Thoracic aorta endothelial cell (primary cell): Measurements from ENCODE around the gene PNMA3. TPM values are rescaled to one million over a fixed set of nuclear protein-coding genes. Genes with fewer than 3 reads are reported as not detected.

Experiments
- small RNA-seq: library from RNA; depleted of rRNA; stranded (forward); fragments of <200 nt; gene quantifications from one replicate; pipeline ENCODE3, GENCODE V24; 2012
- total RNA-seq: library from RNA; depleted of rRNA; stranded (reverse); fragments of >200 nt; gene quantifications from 2 replicates; pipeline ENCODE4 v1.2.3, GENCODE V29; 2012

Gene PNMA3, protein sequence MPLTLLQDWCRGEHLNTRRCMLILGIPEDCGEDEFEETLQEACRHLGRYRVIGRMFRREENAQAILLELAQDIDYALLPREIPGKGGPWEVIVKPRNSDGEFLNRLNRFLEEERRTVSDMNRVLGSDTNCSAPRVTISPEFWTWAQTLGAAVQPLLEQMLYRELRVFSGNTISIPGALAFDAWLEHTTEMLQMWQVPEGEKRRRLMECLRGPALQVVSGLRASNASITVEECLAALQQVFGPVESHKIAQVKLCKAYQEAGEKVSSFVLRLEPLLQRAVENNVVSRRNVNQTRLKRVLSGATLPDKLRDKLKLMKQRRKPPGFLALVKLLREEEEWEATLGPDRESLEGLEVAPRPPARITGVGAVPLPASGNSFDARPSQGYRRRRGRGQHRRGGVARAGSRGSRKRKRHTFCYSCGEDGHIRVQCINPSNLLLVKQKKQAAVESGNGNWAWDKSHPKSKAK
- not detected in 2 replicates for total RNA-seq

DNA sequence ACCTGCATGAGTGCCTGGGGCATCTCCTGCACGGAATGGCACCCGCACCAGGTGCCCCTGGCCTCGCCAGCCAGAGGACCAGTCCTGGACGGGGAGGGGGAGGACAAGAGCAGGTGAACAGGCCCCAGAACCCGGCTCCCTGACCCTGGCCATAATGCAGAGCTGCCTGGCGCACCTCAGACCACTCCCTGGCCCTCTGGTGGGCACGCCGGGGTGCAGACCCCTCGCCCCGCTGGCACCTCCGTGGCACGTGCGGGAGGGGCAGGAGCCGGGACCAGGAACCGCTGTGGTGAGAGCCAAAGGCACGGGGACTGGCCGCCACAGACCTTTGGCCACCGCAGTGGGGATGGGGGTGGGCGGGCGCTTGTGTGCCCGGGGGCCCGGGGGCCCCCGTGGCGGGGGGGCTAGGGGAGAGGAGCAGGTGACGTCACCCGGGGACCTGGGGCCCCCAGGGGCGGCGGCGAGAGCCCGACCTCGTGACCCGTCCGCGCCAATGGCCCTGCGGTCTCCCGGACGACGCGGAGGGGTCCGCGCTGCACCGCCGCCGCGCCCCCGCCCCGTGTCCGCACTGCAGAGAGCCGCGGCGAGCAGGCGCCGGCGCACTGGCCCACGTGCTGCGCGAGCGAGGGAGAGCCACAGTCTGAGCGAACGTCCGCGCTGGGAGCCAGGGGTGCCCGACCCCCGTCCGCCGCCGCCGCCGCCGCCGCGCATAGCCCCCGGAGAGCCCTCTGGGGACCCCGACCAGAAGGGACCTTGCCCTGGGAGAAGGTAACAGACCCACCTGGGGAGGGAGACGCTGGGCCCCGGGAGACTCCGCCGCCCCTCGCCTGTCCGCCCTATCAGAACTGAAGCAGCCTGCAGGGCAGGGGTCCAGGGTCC lies at the start of gene PNMA3:
Gene PNMA3 (plus strand): TSS at position 600 of the 879 bp plus-strand sequence. CDS start 586 bp downstream, outside the sequence.

DNA sequence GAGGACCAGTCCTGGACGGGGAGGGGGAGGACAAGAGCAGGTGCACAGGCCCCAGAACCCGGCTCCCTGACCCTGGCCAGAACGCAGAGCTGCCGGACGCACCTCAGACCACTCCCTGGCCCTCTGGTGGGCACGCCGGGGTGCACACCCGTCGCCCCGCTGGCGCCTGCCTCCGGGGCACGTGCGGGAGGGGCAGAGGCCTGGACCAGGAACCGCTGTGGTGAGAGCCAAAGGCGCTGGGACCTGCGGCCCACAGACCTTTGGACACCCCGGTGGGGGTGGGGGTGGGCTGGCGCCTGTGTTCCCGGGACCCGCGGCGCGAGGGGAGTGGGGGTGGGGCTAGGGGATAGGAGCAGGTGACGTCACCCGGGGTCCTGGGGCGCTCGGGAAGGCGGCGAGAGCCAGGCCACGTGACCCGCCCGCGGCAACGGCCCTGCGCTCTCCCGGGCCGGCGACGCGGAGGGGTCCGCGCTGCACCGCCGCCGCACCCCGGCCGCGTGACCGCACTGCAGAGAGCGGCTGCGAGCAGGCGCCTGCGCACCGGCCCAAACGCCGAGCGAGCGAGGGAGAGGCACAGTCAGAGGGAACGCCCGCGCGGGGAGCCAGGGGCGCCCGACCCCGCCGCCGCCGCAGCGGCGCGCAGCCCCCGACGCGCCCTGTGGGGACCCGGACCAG lies 15.8 kb downstream of the PNMA3 start, which contains the start of gene PNMA6A:
Gene PNMA6A (plus strand): TSS at position 546 of the 675 bp plus-strand sequence. CDS start 609 bp downstream, outside the sequence.

Small RNA genes lying within 50 kb of the gene (small RNA-seq; reads per million reads assigned to genes)
- not detected for gene AC243428.1

Other genes starting within 250 kb of the PNMA3 start
- 35.7 and 41.9 TPM in 2 replicates for gene CETN2, start 225.7 kb upstream of the PNMA3 start, total RNA-seq
- 21.9 and 33.3 TPM in 2 replicates for gene NSDHL, start 225.4 kb upstream of the PNMA3 start, total RNA-seq
- 29.1 and 64.0 TPM in 2 replicates for gene ZNF185, start 158.4 kb upstream of the PNMA3 start, total RNA-seq
- not detected in 2 replicates for gene PNMA5, start 62.4 kb upstream of the PNMA3 start, total RNA-seq
- 0.40 and 0.93 TPM in 2 replicates for gene PNMA6A, start 16.0 kb downstream of the PNMA3 start, total RNA-seq
- not detected in 2 replicates for gene MAGEA1, start 122.8 kb downstream of the PNMA3 start, total RNA-seq